Measurements from ENCODE around the gene TMEM134.

TMEM134 gene

DNA sequence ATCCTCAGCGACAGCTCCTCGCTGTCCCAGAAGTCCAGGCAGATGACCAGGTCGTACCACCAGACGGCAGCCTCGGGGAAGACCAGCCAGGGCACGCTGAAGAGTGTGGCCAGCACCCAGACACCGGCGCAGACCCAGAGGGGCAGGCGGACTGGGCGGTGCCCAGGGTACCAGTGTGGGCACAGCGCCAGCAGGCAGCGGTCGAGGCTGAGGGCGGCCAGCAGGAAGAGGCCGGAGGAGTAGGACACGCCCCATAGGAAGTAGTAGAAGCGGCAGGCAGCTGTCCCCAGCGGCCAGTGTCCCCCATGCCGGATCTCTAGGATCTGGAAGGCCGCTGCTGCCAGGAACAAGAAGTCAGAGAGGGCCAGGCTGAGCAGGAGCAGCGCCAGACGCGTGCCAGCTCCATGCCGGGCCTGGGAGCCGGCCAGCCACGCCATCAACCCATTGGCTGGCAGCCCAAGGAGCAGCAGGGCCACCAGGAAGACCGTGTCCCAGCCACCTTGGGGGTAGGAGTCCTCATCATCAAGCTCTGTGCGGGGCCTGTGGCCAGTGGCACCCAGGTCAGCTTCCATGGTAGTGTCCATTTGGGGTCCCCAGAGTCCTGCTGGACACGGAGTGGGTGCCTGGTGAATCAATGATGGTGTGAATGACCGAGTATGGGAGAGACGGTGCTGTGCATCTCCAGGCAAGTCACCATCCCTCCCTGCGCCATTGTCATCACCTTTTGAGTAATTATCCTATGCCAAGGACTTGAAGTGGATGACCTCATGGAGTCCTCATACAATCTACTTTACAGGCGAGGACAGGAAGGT is 16.7 kb downstream of the TMEM134 start, which contains the start of gene GPR152:
Gene GPR152, minus strand, starts transcription at position 589 of the 812 bp plus-strand sequence. Its CDS starts 5 bp downstream, at position 584.
- H2AFZ ChIP-seq (ENCODE audit: low read length, unreplicated experiment) = no peak within 1 kb of the TSS
- H3K27me3 ChIP-seq (ENCODE audit: insufficient read depth, low read length) = no peaks in the 10 kb centered on the region
- H3K36me3 ChIP-seq (ENCODE audit: insufficient read depth, low read length) = no peaks in the 10 kb centered on the region
- no peaks in the 10 kb centered on the region for H3K4me1 ChIP-seq (ENCODE audit: control insufficient read depth, insufficient read depth, low read length, unreplicated experiment)
- no peak within 1 kb of the TSS for H3K4me3 ChIP-seq (ENCODE audit: low read depth, low read length)
- no peak within 1 kb of the TSS for H3K27ac ChIP-seq (ENCODE audit: low read depth, low read length)
- H3K79me2 ChIP-seq (ENCODE audit: control insufficient read depth, insufficient read depth, low read length, unreplicated experiment) = no peaks in the 10 kb centered on the region

DNA sequence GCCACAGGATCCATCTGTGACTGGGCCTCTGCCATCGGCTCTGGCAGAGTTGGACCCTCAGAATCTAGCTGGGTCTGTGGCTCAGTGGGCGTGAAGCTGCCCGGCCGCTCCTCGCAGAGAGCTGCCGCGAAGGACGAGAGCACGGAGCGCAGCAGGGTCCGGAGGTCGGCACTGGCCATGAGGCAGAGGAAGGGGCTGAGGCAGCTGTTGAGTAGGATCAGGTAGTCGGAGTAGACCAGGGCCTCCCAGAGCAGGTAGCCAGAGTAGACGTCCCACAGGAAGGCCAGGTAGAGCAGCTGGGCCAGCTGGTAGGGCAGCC is 17.4 kb downstream of the TMEM134 start:
- Histone ChIP-seq H3K27ac (ENCODE audit: low read depth, low read length) (no peak overlapping the region), H3K79me2 (ENCODE audit: control insufficient read depth, insufficient read depth, low read length, unreplicated experiment) (no peaks in the 10 kb centered on the region), H3K4me3 (ENCODE audit: low read depth, low read length) (no peak overlapping the region), H3K27me3 (ENCODE audit: insufficient read depth, low read length) (no peaks in the 10 kb centered on the region), H2AFZ (ENCODE audit: low read length, unreplicated experiment) (no peak overlapping the region), H3K36me3 (ENCODE audit: insufficient read depth, low read length) (no peaks in the 10 kb centered on the region), H3K4me1 (ENCODE audit: control insufficient read depth, insufficient read depth, low read length, unreplicated experiment) (no peaks in the 10 kb centered on the region)

DNA sequence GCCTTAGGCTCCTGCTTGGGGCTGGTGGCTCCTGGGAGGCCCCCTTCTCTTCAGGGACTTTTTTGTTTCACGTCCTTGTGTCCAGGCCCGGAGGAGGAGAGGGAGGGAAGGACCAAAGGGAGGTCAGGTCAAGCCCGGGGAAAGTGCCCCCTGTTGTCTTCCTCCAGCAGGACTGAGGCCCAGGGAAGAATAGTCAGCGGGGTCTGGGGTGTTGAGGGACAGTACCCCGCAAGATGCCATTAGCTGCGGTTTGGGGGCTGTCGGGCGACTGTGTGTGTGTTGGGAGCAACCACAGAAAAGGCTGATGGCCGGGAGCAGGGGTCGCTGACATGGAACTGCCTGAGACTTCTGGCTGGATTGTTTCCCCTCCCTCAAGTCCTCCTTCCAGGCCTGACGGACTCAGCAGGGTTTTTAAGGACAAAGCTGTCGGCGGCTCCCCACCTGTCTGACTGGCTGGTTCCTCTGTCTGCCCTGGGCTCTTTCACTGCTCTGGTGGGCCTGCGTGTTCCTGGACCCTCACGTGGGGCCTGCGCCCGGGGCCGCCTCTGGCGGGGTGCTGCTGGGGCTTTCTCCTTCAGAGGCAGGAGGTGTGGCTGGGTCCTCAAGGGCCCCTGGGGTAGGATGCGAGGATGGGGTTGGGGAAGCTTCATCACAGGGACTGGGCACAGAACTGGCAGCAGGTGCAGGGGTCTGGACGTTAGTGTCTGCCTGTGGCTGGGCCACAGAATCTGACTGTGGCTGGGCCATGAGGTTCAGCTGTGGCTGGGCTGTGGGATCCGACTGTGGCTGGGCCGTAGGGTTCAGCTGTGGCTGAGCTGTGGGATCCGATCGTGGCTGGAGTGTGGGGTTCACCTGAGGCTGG is 18.0 kb downstream of the TMEM134 start:
- no peaks in the 10 kb centered on the region for H3K36me3 ChIP-seq (ENCODE audit: insufficient read depth, low read length)
- no peak overlapping the region for H3K27ac ChIP-seq (ENCODE audit: low read depth, low read length)
- no peak overlapping the region for H3K4me3 ChIP-seq (ENCODE audit: low read depth, low read length)
- H3K27me3 ChIP-seq (ENCODE audit: insufficient read depth, low read length) = no peaks in the 10 kb centered on the region
- no peak overlapping the region for H2AFZ ChIP-seq (ENCODE audit: low read length, unreplicated experiment)
- no peaks in the 10 kb centered on the region for H3K4me1 ChIP-seq (ENCODE audit: control insufficient read depth, insufficient read depth, low read length, unreplicated experiment)
- H3K79me2 ChIP-seq (ENCODE audit: control insufficient read depth, insufficient read depth, low read length, unreplicated experiment) = no peaks in the 10 kb centered on the region

DNA sequence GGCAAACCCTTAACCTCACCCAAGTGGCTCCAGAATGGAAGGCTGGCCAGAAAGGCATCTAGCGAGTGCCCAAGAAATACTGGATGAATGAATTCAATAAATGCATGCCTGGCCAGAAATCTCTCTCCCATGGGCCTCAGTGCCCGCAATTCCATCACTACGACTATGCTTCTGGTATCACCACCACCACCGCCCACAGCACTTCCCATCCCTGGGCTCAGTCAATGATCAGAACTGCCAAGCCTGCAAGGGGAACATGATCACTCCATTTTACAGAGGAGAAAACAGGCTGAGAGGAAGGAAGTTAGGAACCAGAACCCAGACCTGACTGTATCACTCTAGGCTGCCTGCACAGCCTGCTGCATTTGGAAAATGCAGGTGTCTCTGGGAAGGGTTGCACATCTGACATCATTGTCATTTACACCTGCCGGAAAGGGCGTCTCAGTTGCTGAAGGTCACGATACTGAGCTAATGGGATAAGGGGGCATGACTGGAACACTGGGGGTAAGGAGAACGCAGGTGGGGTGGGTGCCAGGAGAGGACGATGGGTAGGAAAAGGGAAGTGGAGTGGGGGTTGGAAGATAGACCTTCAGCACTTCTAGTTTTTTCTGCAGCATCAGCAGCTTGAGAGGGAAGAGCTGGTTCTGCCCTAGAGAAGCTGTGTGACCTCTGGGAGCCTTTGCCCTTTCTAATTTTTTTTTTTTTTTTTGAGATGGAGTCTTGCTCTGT is 19.8 kb downstream of the TMEM134 start:
- Histone ChIP-seq H3K4me1 (ENCODE audit: control insufficient read depth, insufficient read depth, low read length, unreplicated experiment) (no peaks in the 10 kb centered on the region), H3K27ac (ENCODE audit: low read depth, low read length) (no peak overlapping the region)

DNA sequence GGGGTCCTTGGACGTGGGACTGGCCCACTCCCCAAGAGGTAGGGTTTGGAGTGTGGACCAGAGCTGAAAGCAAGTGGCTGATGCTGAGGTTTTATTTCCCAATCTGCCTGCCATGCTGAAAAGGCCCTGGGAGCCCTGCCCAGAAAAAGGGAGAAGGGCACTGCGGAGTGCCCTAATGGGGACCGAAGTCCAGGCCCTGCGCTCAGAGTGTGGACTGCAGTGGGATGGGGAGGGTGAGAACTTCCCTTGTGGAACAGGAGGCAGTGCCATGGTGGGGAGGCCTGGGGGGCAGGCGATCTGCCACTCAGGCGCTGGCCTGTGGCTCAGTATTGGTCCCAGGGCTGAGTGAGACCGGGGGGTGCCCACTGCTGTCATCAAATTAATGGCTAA is 20.8 kb downstream of the TMEM134 start:
- Histone ChIP-seq H3K4me3 (ENCODE audit: low read depth, low read length) (no peak overlapping the region), H3K36me3 (ENCODE audit: insufficient read depth, low read length) (no peaks in the 10 kb centered on the region), H3K79me2 (ENCODE audit: control insufficient read depth, insufficient read depth, low read length, unreplicated experiment) (no peaks in the 10 kb centered on the region), H2AFZ (ENCODE audit: low read length, unreplicated experiment) (no peak overlapping the region), H3K27ac (ENCODE audit: low read depth, low read length) (no peak overlapping the region), H3K4me1 (ENCODE audit: control insufficient read depth, insufficient read depth, low read length, unreplicated experiment) (no peaks in the 10 kb centered on the region), H3K27me3 (ENCODE audit: insufficient read depth, low read length) (no peaks in the 10 kb centered on the region)

More for the DNA sequence above, 19.8 kb downstream of the TMEM134 start:
- H3K4me3 ChIP-seq (ENCODE audit: low read depth, low read length) = no peak overlapping the region
- H3K36me3 ChIP-seq (ENCODE audit: insufficient read depth, low read length) = no peaks in the 10 kb centered on the region
- no peaks in the 10 kb centered on the region for H3K27me3 ChIP-seq (ENCODE audit: insufficient read depth, low read length)
- no peak overlapping the region for H2AFZ ChIP-seq (ENCODE audit: low read length, unreplicated experiment)
- no peaks in the 10 kb centered on the region for H3K79me2 ChIP-seq (ENCODE audit: control insufficient read depth, insufficient read depth, low read length, unreplicated experiment)

DNA sequence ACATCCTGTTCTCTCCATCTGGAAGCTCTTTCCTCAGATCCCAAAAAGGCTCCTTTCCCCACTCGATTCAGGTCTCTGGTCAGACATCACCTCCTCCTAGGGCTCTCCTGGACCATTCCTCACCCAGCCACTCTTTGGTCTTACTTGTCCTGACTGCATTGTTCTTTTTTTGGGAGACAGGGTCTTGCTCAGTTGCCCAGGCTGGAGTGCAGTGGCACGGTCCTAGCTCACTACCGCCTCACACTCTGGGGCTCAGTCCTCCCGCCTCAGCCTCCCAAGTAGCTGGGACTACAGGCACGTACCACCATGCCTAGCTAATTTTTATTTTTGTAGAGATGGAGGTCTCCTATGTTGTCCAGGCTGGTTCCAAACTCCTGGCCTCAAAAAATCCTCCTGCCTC is 23.5 kb downstream of the TMEM134 start:
- H2AFZ ChIP-seq (ENCODE audit: low read length, unreplicated experiment) = no peak overlapping the region
- no peaks in the 10 kb centered on the region for H3K27me3 ChIP-seq (ENCODE audit: insufficient read depth, low read length)
- no peaks in the 10 kb centered on the region for H3K36me3 ChIP-seq (ENCODE audit: insufficient read depth, low read length)
- no peak overlapping the region for H3K27ac ChIP-seq (ENCODE audit: low read depth, low read length)
- peaks cover 6% of the 10 kb centered on the region for H3K79me2 ChIP-seq (ENCODE audit: control insufficient read depth, insufficient read depth, low read length, unreplicated experiment)
- H3K4me3 ChIP-seq (ENCODE audit: low read depth, low read length) = no peak overlapping the region
- peaks cover 7% of the 10 kb centered on the region for H3K4me1 ChIP-seq (ENCODE audit: control insufficient read depth, insufficient read depth, low read length, unreplicated experiment)

- peak overlapping the region; percentile 98 for H3K4me3 ChIP-seq (ENCODE audit: low read depth, low read length)
- H3K4me1 ChIP-seq (ENCODE audit: control insufficient read depth, insufficient read depth, low read length, unreplicated experiment) = peaks cover 7% of the 10 kb centered on the region
- no peaks in the 10 kb centered on the region for H3K27me3 ChIP-seq (ENCODE audit: insufficient read depth, low read length)
- no peak overlapping the region for H2AFZ ChIP-seq (ENCODE audit: low read length, unreplicated experiment)
- H3K27ac ChIP-seq (ENCODE audit: low read depth, low read length) = peak overlapping the region; percentile 41
- H3K79me2 ChIP-seq (ENCODE audit: control insufficient read depth, insufficient read depth, low read length, unreplicated experiment) = peaks cover 6% of the 10 kb centered on the region
- H3K36me3 ChIP-seq (ENCODE audit: insufficient read depth, low read length) = no peaks in the 10 kb centered on the region
Observed at GRCh38 chr11:67442504-67443404, 26.3 kb downstream of the TMEM134 start.

- Histone ChIP-seq H3K4me3 (ENCODE audit: low read depth, low read length) (peak overlapping the region; percentile 98; the same call in 1 of the 2 replicates), H3K79me2 (ENCODE audit: control insufficient read depth, insufficient read depth, low read length, unreplicated experiment) (peaks cover 6% of the 10 kb centered on the region), H3K27ac (ENCODE audit: low read depth, low read length) (no peak overlapping the region), H2AFZ (ENCODE audit: low read length, unreplicated experiment) (no peak overlapping the region), H3K27me3 (ENCODE audit: insufficient read depth, low read length) (no peaks in the 10 kb centered on the region), H3K36me3 (ENCODE audit: insufficient read depth, low read length) (no peaks in the 10 kb centered on the region), H3K4me1 (ENCODE audit: control insufficient read depth, insufficient read depth, low read length, unreplicated experiment) (peaks cover 7% of the 10 kb centered on the region)
Observed at GRCh38 chr11:67441731-67442351, 27.2 kb downstream of the TMEM134 start.

DNA sequence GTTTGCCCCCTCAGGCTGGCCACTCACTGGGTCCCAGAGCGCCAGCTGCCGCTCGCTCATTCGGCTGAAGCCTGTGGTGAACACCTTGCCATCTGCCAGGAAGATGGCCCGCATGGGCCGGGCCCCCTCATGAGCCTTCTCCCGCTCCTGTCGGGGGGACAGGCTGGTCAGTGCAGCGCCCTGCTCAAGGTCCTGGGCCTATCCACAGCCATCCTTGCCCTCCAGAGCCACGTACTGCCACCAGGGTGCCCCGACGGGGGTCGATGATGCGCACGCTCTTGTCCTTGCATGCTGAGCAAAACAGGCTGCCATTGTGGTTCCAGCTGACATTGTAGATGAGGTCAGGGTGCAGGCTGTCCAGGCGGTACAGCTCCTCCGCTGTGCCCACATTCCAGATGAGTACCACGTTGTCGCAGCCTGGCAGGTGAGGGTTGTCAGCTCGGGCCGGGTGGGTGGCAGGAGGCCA is 27.9 kb downstream of the TMEM134 start:
- Histone ChIP-seq H3K27me3 (ENCODE audit: insufficient read depth, low read length) (no peaks in the 10 kb centered on the region), H2AFZ (ENCODE audit: low read length, unreplicated experiment) (no peak overlapping the region), H3K4me3 (ENCODE audit: low read depth, low read length) (no peak overlapping the region), H3K4me1 (ENCODE audit: control insufficient read depth, insufficient read depth, low read length, unreplicated experiment) (peaks cover 7% of the 10 kb centered on the region), H3K36me3 (ENCODE audit: insufficient read depth, low read length) (no peaks in the 10 kb centered on the region), H3K79me2 (ENCODE audit: control insufficient read depth, insufficient read depth, low read length, unreplicated experiment) (peaks cover 6% of the 10 kb centered on the region), H3K27ac (ENCODE audit: low read depth, low read length) (no peak overlapping the region)
